WTC11 (cell line): ENCODE data around the gene MKX. TPM values are rescaled to one million over a fixed set of nuclear protein-coding genes. Genes with fewer than 3 reads are reported as not detected.

Source experiments
- ATAC-seq: fragments of 200-7000 bp; cut with Tn5 transposase; 2 replicates; pipeline ENCODE4 v1.10.0; 2021; ENCODE audit warnings: mild to moderate bottlenecking, moderate library complexity
- CTCF ChIA-PET: fragments of 300-600 bp; sonication (Branson Sonifier 250); formaldehyde crosslinking; loops from one replicate; lab custom pipeline; 2021; ENCODE audit warnings: antibody characterized with exemption; lab: Charles Lee
- POLR2A ChIA-PET: fragments of 350-600 bp; sonication (Branson Sonifier 250); formaldehyde crosslinking; loops from one replicate; lab custom pipeline; 2021; ENCODE audit warnings: antibody characterized with exemption; lab: Charles Lee
- DNase-seq: peaks from one replicate; pipeline ENCODE4 v3.0.0; 2021; ENCODE audit warnings: low spot score
- H3K27ac Mint-ChIP-seq: 2 replicates; pipeline ENCODE4 v1.8.0; 2021; ENCODE audit warnings: mixed read lengths
- H3K27me3 Mint-ChIP-seq: 2 replicates; pipeline ENCODE4 v1.8.0; 2021; ENCODE audit warnings: low read depth, mild to moderate bottlenecking, moderate library complexity, mixed read lengths
- H3K36me3 Mint-ChIP-seq: 2 replicates; pipeline ENCODE4 v1.8.0; 2021; ENCODE audit warnings: mixed read lengths
- H3K4me1 Mint-ChIP-seq: 2 replicates; pipeline ENCODE4 v1.8.0; 2022; ENCODE audit warnings: mixed read lengths
- H3K4me3 Mint-ChIP-seq: 2 replicates; pipeline ENCODE4 v1.8.0; 2021; ENCODE audit warnings: mild to moderate bottlenecking, moderate library complexity, mixed read lengths
- H3K9me3 Mint-ChIP-seq: 2 replicates; pipeline ENCODE4 v1.8.0; 2021; ENCODE audit warnings: mixed read lengths
- ARID4B ChIP-seq: sonication (generic); formaldehyde crosslinking; IDR thresholded peaks from 2 replicates; pipeline ENCODE4 v1.8.0; 2023; ENCODE audit warnings: missing genetic modification reagents, mild to moderate bottlenecking, borderline replicate concordance
- ATF6 ChIP-seq: sonication (generic); formaldehyde crosslinking; IDR thresholded peaks from 2 replicates; pipeline ENCODE4 v1.8.1; 2023; ENCODE audit warnings: mild to moderate bottlenecking, missing genetic modification reagents
- CBFB ChIP-seq: sonication (generic); formaldehyde crosslinking; IDR thresholded peaks from 2 replicates; pipeline ENCODE4 v1.8.1; 2022; ENCODE audit warnings: mild to moderate bottlenecking, low read depth, missing genetic modification reagents
- ESRRA ChIP-seq: sonication (generic); formaldehyde crosslinking; IDR thresholded peaks from 2 replicates; pipeline ENCODE4 v1.8.1; 2022; ENCODE audit warnings: mild to moderate bottlenecking, missing genetic modification reagents, borderline replicate concordance
- FOXP1 ChIP-seq: sonication (generic); formaldehyde crosslinking; IDR thresholded peaks from 2 replicates; pipeline ENCODE4 v1.8.0; 2022; ENCODE audit warnings: missing genetic modification reagents, mild to moderate bottlenecking, moderate library complexity, borderline replicate concordance
- MXD4 ChIP-seq: fragments of 250-450 bp; sonication (Bioruptor Pico); IDR thresholded peaks from 2 replicates; pipeline ENCODE4 v1.8.0; 2021; ENCODE audit warnings: mild to moderate bottlenecking, moderate library complexity, borderline replicate concordance
- MYBL2 ChIP-seq: sonication (generic); formaldehyde crosslinking; IDR thresholded peaks from 2 replicates; pipeline ENCODE4 v1.8.1; 2023; ENCODE audit warnings: mild to moderate bottlenecking, moderate library complexity, missing genetic modification reagents
- NR1H2 ChIP-seq: sonication (generic); formaldehyde crosslinking; IDR thresholded peaks from 2 replicates; pipeline ENCODE4 v1.9.0; 2021; ENCODE audit warnings: mild to moderate bottlenecking, moderate library complexity, missing genetic modification reagents
- NR3C1 ChIP-seq: sonication (generic); formaldehyde crosslinking; conservative IDR thresholded peaks from 2 replicates; pipeline ENCODE4 v1.8.1; 2023; ENCODE audit warnings: low read depth, mild to moderate bottlenecking, missing genetic modification reagents
- TP53 ChIP-seq: sonication (generic); formaldehyde crosslinking; IDR thresholded peaks from 2 replicates; pipeline ENCODE4 v1.8.1; 2023; ENCODE audit warnings: mild to moderate bottlenecking, missing genetic modification reagents
- ZBTB21 ChIP-seq: sonication (generic); formaldehyde crosslinking; IDR thresholded peaks from 2 replicates; pipeline ENCODE4 v1.8.1; 2023; ENCODE audit warnings: mild to moderate bottlenecking, missing genetic modification reagents, borderline replicate concordance
- ZNF121 ChIP-seq: sonication (generic); formaldehyde crosslinking; IDR thresholded peaks from 2 replicates; pipeline ENCODE4 v1.8.0; 2023; ENCODE audit warnings: missing genetic modification reagents
- ZNF138 ChIP-seq: sonication (generic); formaldehyde crosslinking; conservative IDR thresholded peaks from 2 replicates; pipeline ENCODE4 v1.8.1; 2022; ENCODE audit warnings: mild to moderate bottlenecking, moderate library complexity, missing genetic modification reagents
- ZSCAN18 ChIP-seq: fragments of 250-450 bp; sonication (Bioruptor Pico); IDR thresholded peaks from 2 replicates; pipeline ENCODE4 v2.1.2; 2022; ENCODE audit warnings: mild to moderate bottlenecking, moderate library complexity
- total RNA-seq: library from RNA; stranded (reverse); gene quantifications from 3 replicates; pipeline ENCODE4 v1.2.3, GENCODE V29; 2021
- TF ChIP-seq, protein P1 (sequence below): fragments of 250-450 bp; sonication (Bioruptor Pico); IDR thresholded peaks from 2 replicates; pipeline ENCODE4 v1.8.0; 2021; ENCODE audit warnings: mild to moderate bottlenecking
- TF ChIP-seq, protein P2 (sequence below): sonication (generic); formaldehyde crosslinking; conservative IDR thresholded peaks from 2 replicates; pipeline ENCODE4 v1.8.1; 2022; ENCODE audit warnings: mild to moderate bottlenecking, missing genetic modification reagents
- TF ChIP-seq, protein P3 (sequence below): sonication (generic); formaldehyde crosslinking; IDR thresholded peaks from 2 replicates; pipeline ENCODE4 v1.8.0; 2022; ENCODE audit warnings: missing genetic modification reagents
- TF ChIP-seq, protein P4 (sequence below): sonication (generic); formaldehyde crosslinking; IDR thresholded peaks from 2 replicates; pipeline ENCODE4 v1.8.0; 2022; ENCODE audit warnings: mild to moderate bottlenecking, missing genetic modification reagents

MKX gene
- total RNA-seq, 1 experiment from 2014 or later: 1.2 TPM

GRCh38 chr10:27680691-27681605 lies 64.7 kb downstream of the MKX start:
- H3K27ac Mint-ChIP-seq: no peak overlapping the region
- ChIA-PET POLR2A (interaction anchor here (0.6 kb wide), 1 partner anchor 891 kb away, joined by 3 read pairs; no protein-coding TSS in a partner anchor), CTCF (interaction anchor here (0.5 to 1.1 kb wide), 2 partner anchors 25 to 121 kb away, joined by 3 read pairs; no protein-coding TSS in a partner anchor)
- no peaks in the 10 kb centered on the region for H3K27me3 Mint-ChIP-seq
- TF ChIP-seq NR1H2: no peak
- TF ChIP-seq, protein P1, sequence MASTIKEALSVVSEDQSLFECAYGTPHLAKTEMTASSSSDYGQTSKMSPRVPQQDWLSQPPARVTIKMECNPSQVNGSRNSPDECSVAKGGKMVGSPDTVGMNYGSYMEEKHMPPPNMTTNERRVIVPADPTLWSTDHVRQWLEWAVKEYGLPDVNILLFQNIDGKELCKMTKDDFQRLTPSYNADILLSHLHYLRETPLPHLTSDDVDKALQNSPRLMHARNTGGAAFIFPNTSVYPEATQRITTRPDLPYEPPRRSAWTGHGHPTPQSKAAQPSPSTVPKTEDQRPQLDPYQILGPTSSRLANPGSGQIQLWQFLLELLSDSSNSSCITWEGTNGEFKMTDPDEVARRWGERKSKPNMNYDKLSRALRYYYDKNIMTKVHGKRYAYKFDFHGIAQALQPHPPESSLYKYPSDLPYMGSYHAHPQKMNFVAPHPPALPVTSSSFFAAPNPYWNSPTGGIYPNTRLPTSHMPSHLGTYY: no peak
- no peak for TF ChIP-seq NR3C1 (CRISPR knock-in tag)
- TF ChIP-seq MYBL2 (CRISPR knock-in tag): no peak
- no peak for TF ChIP-seq CBFB
- TF ChIP-seq ZSCAN18 (CRISPR knock-in tag): no peak
- TF ChIP-seq ZBTB21 (CRISPR knock-in tag): no peak
- TF ChIP-seq ESRRA (CRISPR knock-in tag): no peak
- TF ChIP-seq, protein P2, sequence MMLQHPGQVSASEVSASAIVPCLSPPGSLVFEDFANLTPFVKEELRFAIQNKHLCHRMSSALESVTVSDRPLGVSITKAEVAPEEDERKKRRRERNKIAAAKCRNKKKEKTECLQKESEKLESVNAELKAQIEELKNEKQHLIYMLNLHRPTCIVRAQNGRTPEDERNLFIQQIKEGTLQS (CRISPR knock-in tag): no peak
- TF ChIP-seq MXD4 (CRISPR knock-in tag): no peak
- TF ChIP-seq, protein P3, sequence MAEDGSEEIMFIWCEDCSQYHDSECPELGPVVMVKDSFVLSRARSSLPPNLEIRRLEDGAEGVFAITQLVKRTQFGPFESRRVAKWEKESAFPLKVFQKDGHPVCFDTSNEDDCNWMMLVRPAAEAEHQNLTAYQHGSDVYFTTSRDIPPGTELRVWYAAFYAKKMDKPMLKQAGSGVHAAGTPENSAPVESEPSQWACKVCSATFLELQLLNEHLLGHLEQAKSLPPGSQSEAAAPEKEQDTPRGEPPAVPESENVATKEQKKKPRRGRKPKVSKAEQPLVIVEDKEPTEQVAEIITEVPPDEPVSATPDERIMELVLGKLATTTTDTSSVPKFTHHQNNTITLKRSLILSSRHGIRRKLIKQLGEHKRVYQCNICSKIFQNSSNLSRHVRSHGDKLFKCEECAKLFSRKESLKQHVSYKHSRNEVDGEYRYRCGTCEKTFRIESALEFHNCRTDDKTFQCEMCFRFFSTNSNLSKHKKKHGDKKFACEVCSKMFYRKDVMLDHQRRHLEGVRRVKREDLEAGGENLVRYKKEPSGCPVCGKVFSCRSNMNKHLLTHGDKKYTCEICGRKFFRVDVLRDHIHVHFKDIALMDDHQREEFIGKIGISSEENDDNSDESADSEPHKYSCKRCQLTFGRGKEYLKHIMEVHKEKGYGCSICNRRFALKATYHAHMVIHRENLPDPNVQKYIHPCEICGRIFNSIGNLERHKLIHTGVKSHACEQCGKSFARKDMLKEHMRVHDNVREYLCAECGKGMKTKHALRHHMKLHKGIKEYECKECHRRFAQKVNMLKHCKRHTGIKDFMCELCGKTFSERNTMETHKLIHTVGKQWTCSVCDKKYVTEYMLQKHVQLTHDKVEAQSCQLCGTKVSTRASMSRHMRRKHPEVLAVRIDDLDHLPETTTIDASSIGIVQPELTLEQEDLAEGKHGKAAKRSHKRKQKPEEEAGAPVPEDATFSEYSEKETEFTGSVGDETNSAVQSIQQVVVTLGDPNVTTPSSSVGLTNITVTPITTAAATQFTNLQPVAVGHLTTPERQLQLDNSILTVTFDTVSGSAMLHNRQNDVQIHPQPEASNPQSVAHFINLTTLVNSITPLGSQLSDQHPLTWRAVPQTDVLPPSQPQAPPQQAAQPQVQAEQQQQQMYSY: no peak
- TF ChIP-seq TP53 (CRISPR knock-in tag): no peak
- no peak for TF ChIP-seq ZNF138 (CRISPR knock-in tag)
- no peaks in the 10 kb centered on the region for H3K36me3 Mint-ChIP-seq
- no peak for DNase-seq
- no peak for ATAC-seq
- no peaks in the 10 kb centered on the region for H3K9me3 Mint-ChIP-seq
- H3K4me3 Mint-ChIP-seq: no peak overlapping the region
- H3K4me1 Mint-ChIP-seq: peaks cover 14% of the 10 kb centered on the region

GRCh38 chr10:27680006-27680557 lies 65.5 kb downstream of the MKX start:
- Mint-ChIP-seq H3K27ac (peak overlapping the region; percentile 63), H3K4me1 (peaks cover 14% of the 10 kb centered on the region), H3K4me3 (no peak overlapping the region), H3K9me3 (no peaks in the 10 kb centered on the region), H3K27me3 (no peaks in the 10 kb centered on the region), H3K36me3 (no peaks in the 10 kb centered on the region)
- DNase-seq (peak; percentile 14), ATAC-seq (peak; percentile 80)
- ChIA-PET POLR2A (no interaction called here), CTCF (interaction anchor here (1.1 kb wide), 2 partner anchors 24 to 310 kb away, joined by 3 read pairs; no protein-coding TSS in a partner anchor)
- TF ChIP-seq ARID4B (no peak), FOXP1 (CRISPR knock-in tag) (no peak), ZNF121 (no peak), ATF6 (CRISPR knock-in tag) (no peak), ZNF138 (CRISPR knock-in tag) (no peak)
- TF ChIP-seq, protein P4, sequence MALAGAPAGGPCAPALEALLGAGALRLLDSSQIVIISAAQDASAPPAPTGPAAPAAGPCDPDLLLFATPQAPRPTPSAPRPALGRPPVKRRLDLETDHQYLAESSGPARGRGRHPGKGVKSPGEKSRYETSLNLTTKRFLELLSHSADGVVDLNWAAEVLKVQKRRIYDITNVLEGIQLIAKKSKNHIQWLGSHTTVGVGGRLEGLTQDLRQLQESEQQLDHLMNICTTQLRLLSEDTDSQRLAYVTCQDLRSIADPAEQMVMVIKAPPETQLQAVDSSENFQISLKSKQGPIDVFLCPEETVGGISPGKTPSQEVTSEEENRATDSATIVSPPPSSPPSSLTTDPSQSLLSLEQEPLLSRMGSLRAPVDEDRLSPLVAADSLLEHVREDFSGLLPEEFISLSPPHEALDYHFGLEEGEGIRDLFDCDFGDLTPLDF: no peak
